HG03039 (cell line): ENCODE measurements around the gene SELENOF.

Source experiments
- ATAC-seq: cut with Tn5 transposase; IDR thresholded peaks from one replicate; pipeline ENCODE4 v1.9.1; 2021; ENCODE audit warnings: mild to moderate bottlenecking, moderate library complexity; ENCODE audit not compliant: unreplicated experiment

The SELENOF gene

DNA sequence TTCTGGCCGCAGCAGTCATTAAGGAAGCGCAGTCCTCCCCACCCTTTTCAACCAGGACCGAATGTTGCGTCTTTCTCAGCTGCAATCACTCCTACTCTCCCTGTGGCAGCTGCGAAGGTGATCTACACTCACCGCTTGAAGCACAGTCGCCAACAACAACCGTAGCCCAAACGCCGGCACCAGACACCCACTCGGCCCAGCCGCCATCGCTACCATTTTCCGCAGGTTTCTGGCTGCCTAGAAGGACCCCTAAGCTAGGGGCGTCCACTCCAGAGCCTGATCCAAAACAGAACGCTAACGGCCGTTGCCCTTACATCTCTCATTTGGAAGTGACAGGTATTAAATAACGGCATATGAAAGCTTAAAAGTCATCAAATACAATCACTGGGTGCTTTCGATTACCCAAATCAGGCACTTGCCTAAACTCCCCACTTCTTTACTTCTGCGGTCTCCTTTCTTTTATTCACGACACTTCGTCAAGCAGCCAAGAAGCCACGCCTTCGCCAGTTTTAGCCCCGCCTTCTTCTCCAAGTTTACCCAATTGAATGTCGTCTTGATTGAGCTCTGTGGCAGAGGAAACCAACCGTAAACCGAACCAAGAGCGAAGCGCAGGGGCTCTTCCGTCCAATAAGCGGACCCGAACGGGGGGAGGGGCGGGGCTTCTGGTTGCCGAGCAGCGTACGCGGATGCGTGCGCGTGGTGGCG is at the start of gene SELENOF:
Gene SELENOF (minus strand): TSS at position 231 of the 705 bp plus-strand sequence. CDS start 15 bp downstream, at position 216.
- ATAC-seq: peak; percentile 83

DNA sequence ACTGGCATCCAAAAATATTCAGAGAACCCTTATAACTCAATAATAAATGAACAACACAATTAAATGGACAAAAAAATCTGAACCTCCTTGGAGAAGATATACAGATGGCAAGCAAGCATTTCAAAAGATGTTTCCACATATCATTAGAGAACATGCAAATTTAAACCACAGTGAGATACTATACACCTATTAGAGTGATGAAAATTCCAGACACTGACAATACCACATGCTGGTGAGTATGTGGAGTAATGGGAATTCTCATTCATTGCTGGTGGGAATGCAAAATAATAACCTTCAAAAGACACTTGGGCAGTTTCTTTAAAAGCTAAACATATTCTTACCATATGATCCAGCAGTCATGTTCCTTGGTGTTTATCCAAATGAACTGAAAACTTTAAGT is 46.6 kb upstream of the SELENOF start:
- no peak for ATAC-seq

DNA sequence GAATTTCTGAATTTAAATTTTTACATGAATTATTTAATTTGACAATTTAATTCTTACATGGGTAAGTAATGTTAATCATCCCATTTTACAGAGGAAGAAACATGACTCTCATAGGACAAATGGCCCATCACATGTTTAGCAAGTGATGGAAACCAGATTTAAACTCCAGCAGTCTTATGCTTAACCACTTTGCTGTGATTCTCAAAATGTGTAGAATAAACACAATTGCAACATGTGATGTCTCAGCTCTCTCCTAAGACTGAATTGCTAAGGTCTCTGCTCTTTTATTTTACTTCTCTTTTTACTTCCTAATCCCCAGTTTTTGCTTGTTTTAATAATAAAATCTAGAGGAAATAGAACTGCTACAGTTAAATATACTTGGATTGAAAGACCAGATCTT is 43.3 kb upstream of the SELENOF start:
- no peak for ATAC-seq

DNA sequence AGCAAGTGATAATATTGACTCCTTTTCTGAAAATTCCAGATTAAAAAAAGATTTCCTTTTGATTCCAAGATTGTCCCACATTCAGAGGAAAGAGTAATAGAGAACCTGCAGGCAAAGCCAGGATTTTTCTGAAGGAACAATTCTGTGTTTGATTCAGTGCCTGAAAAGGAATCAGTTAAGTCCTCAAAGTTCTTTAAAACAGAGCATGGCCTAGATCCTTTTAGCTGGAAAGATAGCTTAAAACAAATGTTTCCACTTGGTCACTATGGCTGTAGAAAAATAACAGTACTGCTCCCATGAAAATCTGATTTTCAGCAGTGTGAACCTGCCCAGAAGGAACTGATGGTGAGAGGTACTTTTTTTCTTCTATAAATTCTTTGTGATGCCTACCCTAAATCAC is 42.3 kb upstream of the SELENOF start:
- no peak for ATAC-seq

- ATAC-seq: no peak
These were observed 41.8 kb upstream of the SELENOF start for GRCh38 chr1:86955678-86956077.

DNA sequence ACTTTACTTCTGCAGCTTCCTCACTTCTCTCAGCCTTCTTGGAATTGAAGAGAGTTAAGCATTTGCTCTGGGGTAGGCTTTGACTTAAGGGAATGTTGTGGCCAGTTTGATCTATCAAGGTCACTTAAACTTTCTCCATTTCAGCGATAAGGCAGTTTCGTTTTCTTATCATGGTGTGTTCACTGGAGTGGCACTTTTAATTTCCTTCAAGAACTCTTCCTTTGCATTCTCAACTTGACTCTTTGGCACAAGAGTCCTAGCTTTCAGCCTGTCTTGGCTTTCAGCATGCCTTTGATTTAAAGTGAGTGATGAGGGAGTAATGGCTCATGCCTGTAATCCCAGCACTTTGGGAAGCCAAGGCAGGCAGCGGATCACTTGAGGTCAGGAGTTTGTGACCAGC is 39.2 kb upstream of the SELENOF start:
- no peak for ATAC-seq

DNA sequence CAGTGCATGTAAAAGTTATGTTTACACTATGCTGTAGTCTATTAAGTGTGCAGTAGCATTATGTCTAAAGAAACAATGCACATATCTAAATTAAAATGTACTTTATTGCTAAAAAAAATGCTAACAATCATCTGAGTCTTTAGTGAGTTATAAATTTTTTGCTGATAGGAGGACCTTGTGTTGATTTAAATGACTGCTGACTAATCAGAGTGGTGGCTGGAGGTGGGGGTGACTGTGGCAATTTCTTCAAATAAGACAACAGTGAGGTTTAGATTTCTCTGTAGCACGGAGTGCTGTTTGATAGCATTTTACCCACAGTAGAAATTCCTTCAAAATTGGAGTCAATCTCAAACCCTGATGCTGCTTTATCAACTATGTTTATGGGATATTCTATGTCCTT is 37.5 kb upstream of the SELENOF start:
- no peak for ATAC-seq

- no peak for ATAC-seq
These were observed 36.9 kb upstream of the SELENOF start for GRCh38 chr1:86950712-86951419.

- ATAC-seq: no peak
These were observed 34.3 kb upstream of the SELENOF start for GRCh38 chr1:86948212-86948611.

GRCh38 chr1:86942743-86943142 is 28.8 kb upstream of the SELENOF start:
- ATAC-seq: no peak

DNA sequence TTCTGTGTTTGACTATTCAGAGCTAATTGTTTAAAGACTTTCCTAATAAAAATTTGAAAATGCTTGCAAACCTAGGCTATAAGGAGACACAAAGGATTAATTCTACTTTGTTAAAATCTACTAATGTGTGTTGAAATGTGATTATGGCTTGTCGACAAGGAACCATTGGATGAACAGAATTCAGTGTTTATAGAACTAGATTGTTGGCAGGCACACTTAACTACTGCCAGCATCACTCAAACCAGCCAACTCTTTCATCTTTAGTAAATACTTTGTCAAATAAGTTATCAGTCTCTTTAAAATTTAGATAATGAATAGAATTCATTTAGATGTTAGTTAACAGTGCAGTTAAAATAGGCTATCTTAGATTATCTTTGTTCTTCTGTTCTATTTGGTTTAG is 28.1 kb upstream of the SELENOF start:
- no peak for ATAC-seq

GRCh38 chr1:86940599-86940998 is 26.7 kb upstream of the SELENOF start:
- no peak for ATAC-seq

GRCh38 chr1:86939406-86939805 is 25.5 kb upstream of the SELENOF start:
- no peak for ATAC-seq

GRCh38 chr1:86938855-86939254 is 24.9 kb upstream of the SELENOF start:
- no peak for ATAC-seq

- ATAC-seq: no peak
These were observed 24.5 kb upstream of the SELENOF start for GRCh38 chr1:86938450-86938849.

- ATAC-seq: no peak
These were observed 19.8 kb upstream of the SELENOF start for GRCh38 chr1:86933562-86934377.

DNA sequence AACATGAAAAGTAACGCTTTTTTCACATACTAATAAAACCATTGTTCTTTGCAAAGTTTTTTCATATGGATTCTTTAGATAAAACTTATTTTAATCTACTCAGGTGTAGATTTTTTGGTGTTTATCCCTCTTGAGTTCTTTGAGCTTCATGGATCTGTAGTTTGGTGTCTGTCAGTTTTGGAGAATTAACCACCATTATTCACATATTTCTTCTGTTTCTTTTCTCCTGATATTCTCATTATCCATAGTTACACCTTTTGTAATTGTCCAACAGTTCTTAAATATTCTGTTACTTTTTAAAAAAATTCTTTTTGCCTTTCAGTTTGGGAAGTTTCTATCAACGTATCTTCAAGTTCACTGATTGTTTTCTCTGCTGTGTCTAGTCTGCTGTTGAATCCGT is 19.1 kb upstream of the SELENOF start:
- no peak for ATAC-seq

- no peak for ATAC-seq
These were observed 14.9 kb upstream of the SELENOF start for GRCh38 chr1:86928819-86929218.

DNA sequence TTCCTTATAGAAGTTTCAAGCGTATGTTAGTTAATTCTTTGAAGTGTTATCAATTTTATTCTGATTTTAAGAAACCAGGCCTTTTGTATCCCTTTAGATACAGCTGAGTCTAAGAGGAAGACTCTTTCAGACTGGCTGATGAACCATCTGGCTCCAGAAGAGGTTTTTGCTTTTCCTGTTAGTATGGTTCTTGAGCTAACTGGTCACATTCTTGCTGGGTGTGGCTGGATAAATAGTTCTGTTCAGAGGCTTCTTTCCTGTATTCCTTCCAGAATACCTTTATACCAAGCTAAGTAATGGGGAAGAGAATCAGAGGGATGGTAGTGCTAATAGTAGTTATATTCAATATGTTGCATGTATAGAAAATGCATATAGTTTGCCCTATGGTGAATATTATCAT is 13.0 kb upstream of the SELENOF start:
- ATAC-seq: no peak

- no peak for ATAC-seq
These were observed 11.8 kb upstream of the SELENOF start for GRCh38 chr1:86925742-86926141.

GRCh38 chr1:86924324-86924960 is 10.5 kb upstream of the SELENOF start:
- no peak for ATAC-seq
